ENCODE results near the gene GTSF1L. TPM values are rescaled to one million over a fixed set of nuclear protein-coding genes. Genes with fewer than 3 reads are reported as not detected.

GTSF1L gene
- total RNA-seq, 1 experiment from 2014 or later, result not detected

GRCh38 chr20:43774754-43775153 is 48.0 kb upstream of the GTSF1L start (continued):
- no peak for TF ChIP-seq TEAD4 (CRISPR knock-in tag; IDR thresholded peaks at IDR 0.05)
- TF ChIP-seq, protein P1, sequence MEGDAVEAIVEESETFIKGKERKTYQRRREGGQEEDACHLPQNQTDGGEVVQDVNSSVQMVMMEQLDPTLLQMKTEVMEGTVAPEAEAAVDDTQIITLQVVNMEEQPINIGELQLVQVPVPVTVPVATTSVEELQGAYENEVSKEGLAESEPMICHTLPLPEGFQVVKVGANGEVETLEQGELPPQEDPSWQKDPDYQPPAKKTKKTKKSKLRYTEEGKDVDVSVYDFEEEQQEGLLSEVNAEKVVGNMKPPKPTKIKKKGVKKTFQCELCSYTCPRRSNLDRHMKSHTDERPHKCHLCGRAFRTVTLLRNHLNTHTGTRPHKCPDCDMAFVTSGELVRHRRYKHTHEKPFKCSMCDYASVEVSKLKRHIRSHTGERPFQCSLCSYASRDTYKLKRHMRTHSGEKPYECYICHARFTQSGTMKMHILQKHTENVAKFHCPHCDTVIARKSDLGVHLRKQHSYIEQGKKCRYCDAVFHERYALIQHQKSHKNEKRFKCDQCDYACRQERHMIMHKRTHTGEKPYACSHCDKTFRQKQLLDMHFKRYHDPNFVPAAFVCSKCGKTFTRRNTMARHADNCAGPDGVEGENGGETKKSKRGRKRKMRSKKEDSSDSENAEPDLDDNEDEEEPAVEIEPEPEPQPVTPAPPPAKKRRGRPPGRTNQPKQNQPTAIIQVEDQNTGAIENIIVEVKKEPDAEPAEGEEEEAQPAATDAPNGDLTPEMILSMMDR (IDR thresholded peaks at IDR 0.05), result no peak

DNA sequence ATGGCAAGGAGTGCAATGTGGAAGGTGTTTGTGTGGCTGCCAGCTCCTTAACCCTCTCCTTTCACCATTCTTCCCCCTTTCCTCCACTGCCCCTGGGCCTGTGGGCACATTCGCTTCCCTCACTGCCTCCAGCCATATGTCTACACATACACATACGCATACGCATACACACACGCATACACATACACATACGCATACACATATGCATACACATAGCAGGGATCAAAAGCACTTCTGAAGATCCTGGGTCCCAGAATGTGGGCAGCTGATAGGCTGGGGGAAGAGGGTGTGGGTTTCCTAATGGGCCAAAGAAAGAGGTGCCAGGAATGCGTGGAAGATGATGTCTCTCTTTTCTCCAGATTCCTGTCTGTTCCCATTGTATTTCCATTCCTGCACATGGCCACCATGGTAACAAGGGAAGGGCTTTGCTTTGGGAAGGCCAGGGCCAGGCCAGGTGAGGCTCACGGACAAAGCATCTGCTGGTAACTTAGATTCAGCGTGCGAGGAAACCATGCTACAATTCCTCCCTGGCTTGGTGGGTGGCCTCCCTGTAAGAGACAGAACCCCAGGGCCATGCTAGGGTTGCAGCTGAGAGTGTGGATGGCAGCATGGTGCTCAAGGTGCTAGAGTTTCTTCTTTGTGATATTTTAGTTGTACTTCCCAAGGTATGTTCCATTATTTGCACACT is 44.8 kb upstream of the GTSF1L start:
- H3K36me3 Mint-ChIP-seq, result no peaks in the 10 kb centered on the region
- peaks cover 11% of the 10 kb centered on the region for H3K9me3 Mint-ChIP-seq
- no peak overlapping the region for H3K27ac Mint-ChIP-seq
- H3K27me3 Mint-ChIP-seq (ENCODE audit: low read depth), result no peaks in the 10 kb centered on the region; the same call in 1 of the 2 replicates
- no peak overlapping the region for H3K4me3 Mint-ChIP-seq
- no peak for TF ChIP-seq ZSCAN18 (CRISPR knock-in tag; IDR thresholded peaks at IDR 0.05)
- no peak for TF ChIP-seq FOXJ3 (CRISPR knock-in tag; IDR thresholded peaks at IDR 0.05; ENCODE audit: borderline replicate concordance)
- no peak for TF ChIP-seq NFYB (CRISPR knock-in tag; conservative IDR thresholded peaks at IDR 0.05; ENCODE audit: low read depth)
- no peak for TF ChIP-seq GABPB1 (CRISPR knock-in tag; IDR thresholded peaks at IDR 0.05)
- TF ChIP-seq ZBTB43 (CRISPR knock-in tag; IDR thresholded peaks at IDR 0.05), result no peak
- TF ChIP-seq NR3C1 (CRISPR knock-in tag; conservative IDR thresholded peaks at IDR 0.05; ENCODE audit: low read depth), result no peak
- ChIA-PET CTCF (no interaction called here), POLR2A (no interaction called here)
- no peak for DNase-seq (ENCODE audit: low spot score)
- ATAC-seq, result no peak
- no peaks in the 10 kb centered on the region for H3K4me1 Mint-ChIP-seq

DNA sequence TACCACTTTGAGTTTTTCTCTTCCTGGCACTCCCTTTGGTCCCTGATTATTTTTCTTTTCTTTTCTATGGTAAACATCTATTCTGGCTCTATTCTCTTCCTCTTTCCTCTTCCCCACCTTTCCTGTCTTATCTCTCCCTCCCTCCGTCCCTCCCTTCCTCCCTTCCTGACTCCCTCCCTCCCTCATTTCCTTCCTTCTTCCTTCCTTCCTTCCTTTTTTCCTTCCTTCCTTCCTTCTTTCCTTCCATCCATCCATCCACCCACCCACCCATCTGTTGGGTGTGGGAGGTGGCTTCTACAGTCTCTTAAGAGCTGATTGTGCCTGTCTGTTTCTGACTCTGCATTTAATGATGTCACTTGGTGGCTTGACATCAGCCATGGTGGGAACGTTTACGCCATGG is 43.5 kb upstream of the GTSF1L start:
- CTCF ChIA-PET, result no interaction called here
- H3K36me3 Mint-ChIP-seq, result no peaks in the 10 kb centered on the region
- TF ChIP-seq RORB (CRISPR knock-in tag; IDR thresholded peaks at IDR 0.05) (no peak), SP1 (CRISPR knock-in tag; conservative IDR thresholded peaks at IDR 0.05) (no peak), TEAD1 (CRISPR knock-in tag; IDR thresholded peaks at IDR 0.05) (no peak), STAT6 (CRISPR knock-in tag; conservative IDR thresholded peaks at IDR 0.05; ENCODE audit: low read depth) (no peak), NR3C1 (CRISPR knock-in tag; conservative IDR thresholded peaks at IDR 0.05; ENCODE audit: low read depth) (no peak), SOX15 (CRISPR knock-in tag; IDR thresholded peaks at IDR 0.05) (no peak), ATF1 (CRISPR knock-in tag; IDR thresholded peaks at IDR 0.05) (no peak)
- TF ChIP-seq, protein P2, sequence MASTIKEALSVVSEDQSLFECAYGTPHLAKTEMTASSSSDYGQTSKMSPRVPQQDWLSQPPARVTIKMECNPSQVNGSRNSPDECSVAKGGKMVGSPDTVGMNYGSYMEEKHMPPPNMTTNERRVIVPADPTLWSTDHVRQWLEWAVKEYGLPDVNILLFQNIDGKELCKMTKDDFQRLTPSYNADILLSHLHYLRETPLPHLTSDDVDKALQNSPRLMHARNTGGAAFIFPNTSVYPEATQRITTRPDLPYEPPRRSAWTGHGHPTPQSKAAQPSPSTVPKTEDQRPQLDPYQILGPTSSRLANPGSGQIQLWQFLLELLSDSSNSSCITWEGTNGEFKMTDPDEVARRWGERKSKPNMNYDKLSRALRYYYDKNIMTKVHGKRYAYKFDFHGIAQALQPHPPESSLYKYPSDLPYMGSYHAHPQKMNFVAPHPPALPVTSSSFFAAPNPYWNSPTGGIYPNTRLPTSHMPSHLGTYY (CRISPR knock-in tag; IDR thresholded peaks at IDR 0.05), result no peak
- no peak overlapping the region for H3K27ac Mint-ChIP-seq
- POLR2A ChIA-PET, result no interaction called here
- no peak overlapping the region for H3K4me3 Mint-ChIP-seq
- DNase-seq (ENCODE audit: low spot score) (no peak), ATAC-seq (no peak)
- no peaks in the 10 kb centered on the region; the same call in 1 of the 2 replicates for H3K27me3 Mint-ChIP-seq (ENCODE audit: low read depth)
- peaks cover 10% of the 10 kb centered on the region for H3K9me3 Mint-ChIP-seq
- H3K4me1 Mint-ChIP-seq, result peaks cover 7% of the 10 kb centered on the region
